Measurements from ENCODE around the gene MPZL3. TPM values are rescaled to one million over a fixed set of nuclear protein-coding genes. Genes with fewer than 3 reads are reported as not detected.
A peak's percentile ranks its signal among the peaks of the same experiment; 100 is the strongest.

Gene MPZL3
- total RNA-seq, 1 donor from 2014 or later, result 49.5 TPM

DNA sequence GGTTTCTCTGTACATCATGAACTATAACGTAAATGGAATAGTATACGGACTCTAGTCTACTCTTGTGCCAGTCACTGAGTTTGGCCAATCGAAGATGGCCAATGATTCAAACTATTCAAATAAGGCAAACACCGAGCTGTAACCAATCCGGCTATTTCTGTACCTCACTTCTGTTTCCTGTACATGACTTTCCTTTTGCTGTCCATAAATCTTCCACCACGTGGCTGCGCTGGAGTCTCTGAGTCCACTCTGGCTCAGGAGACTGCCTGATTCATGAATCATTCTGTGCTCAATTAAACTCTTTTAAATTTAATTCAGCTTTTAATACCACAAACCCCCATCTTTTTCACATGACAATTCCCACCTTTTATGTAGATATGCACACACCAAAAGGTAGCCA, 25.9 kb downstream of the MPZL3 start:
- Mint-ChIP-seq H3K9me3 (no peaks in the 10 kb centered on the region), H3K27me3 (ENCODE audit: low read depth) (no peaks in the 10 kb centered on the region), H3K4me1 (ENCODE audit: low read depth) (peaks cover 56% of the 10 kb centered on the region), H3K27ac (peak overlapping the region; percentile 95), H3K4me3 (ENCODE audit: low read depth) (peak overlapping the region; percentile 45), H3K36me3 (ENCODE audit: low read depth) (peaks cover 66% of the 10 kb centered on the region)
- DNase-seq (ENCODE audit: low spot score), result no peak
- intact Hi-C loops (cut with micrococcal nuclease), result loop anchor here (5.0 kb wide), 1 partner anchor 239 kb away; the partner anchor contains the start of gene IL10RA

DNA sequence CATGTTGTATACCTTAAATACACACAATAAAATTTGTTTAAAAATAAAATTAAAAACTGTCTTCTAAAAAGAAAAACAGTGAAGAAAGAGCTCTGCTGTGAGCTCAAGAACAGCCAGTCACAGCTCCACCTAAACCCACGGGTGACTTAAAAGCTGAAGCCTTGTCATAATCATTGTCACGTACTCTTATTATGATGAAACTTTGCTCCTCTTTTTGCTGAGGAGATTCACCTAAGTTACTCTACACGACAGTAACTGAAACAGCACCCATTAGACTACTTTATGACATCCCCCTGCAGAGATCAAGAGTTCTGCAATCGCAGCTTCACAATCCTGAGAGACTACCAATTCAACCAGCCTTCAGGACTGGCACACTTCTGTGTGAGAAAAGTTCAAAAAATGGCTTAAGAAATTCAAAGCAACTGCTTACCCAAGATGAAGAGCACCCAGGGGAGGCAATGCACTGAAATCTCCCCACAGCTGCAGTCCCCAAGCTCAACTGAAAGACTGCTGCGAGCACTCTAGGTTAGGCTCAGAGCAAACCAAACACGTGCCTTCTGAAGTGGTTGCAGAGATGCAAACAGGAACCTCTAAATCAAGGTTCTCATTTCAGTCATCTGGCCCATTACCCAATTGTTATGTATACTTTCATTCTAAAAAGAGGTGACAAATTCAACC, 27.5 kb downstream of the MPZL3 start, which contains the start of gene JAML:
TSS of gene JAML (minus strand) at position 501 of the 678 bp plus-strand sequence. CDS start 10,145 bp downstream, outside the sequence.
- H3K27me3 Mint-ChIP-seq (ENCODE audit: low read depth), result no peaks in the 10 kb centered on the region
- peak within 1 kb of the TSS; percentile 86 for H3K4me3 Mint-ChIP-seq (ENCODE audit: low read depth)
- DNase-seq (ENCODE audit: low spot score), result peak; percentile 70
- H3K36me3 Mint-ChIP-seq (ENCODE audit: low read depth), result peaks cover 74% of the 10 kb centered on the region
- H3K4me1 Mint-ChIP-seq (ENCODE audit: low read depth), result peaks cover 72% of the 10 kb centered on the region
- peak within 1 kb of the TSS; percentile 92 for H3K27ac Mint-ChIP-seq
- no peaks in the 10 kb centered on the region for H3K9me3 Mint-ChIP-seq
- intact Hi-C loops (cut with micrococcal nuclease), result loop anchor here (1.0 to 5.0 kb wide), 2 partner anchors 17 to 237 kb away; partner anchors contain the start of gene IL10RA

DNA sequence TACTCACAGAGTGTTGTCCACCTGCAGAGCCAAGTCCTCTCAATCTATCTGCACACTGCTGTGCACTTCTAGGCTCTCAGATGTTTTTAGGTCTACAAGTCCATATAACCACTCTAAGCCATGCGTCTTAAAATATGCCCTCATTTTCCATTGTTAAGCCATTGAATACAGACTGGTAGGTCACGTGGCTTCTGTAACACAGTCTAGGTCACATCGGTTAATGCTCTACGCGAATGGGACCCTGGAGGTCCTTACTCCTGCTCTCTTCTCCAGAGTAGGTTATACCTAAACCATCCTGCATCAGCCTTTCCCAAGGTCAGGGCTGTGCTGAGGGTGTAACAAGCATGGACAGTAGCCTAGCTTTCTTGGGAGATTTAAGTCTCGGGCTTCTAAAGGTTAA, 28.2 kb downstream of the MPZL3 start:
- H3K9me3 Mint-ChIP-seq, result no peaks in the 10 kb centered on the region
- H3K36me3 Mint-ChIP-seq (ENCODE audit: low read depth), result peaks cover 79% of the 10 kb centered on the region
- intact Hi-C loops (cut with micrococcal nuclease), result loop anchor here (1.0 kb wide), 1 partner anchor 23 kb away; no protein-coding TSS in a partner anchor
- H3K4me3 Mint-ChIP-seq (ENCODE audit: low read depth), result peak overlapping the region; percentile 86
- H3K27me3 Mint-ChIP-seq (ENCODE audit: low read depth), result no peaks in the 10 kb centered on the region
- H3K27ac Mint-ChIP-seq, result peak overlapping the region; percentile 92
- peaks cover 79% of the 10 kb centered on the region for H3K4me1 Mint-ChIP-seq (ENCODE audit: low read depth)
- DNase-seq (ENCODE audit: low spot score), result no peak

- Mint-ChIP-seq H3K27ac (peak overlapping the region; percentile 92), H3K9me3 (no peaks in the 10 kb centered on the region), H3K36me3 (ENCODE audit: low read depth) (peaks cover 82% of the 10 kb centered on the region), H3K4me3 (ENCODE audit: low read depth) (peak overlapping the region; percentile 86), H3K27me3 (ENCODE audit: low read depth) (no peaks in the 10 kb centered on the region), H3K4me1 (ENCODE audit: low read depth) (peaks cover 82% of the 10 kb centered on the region)
- intact Hi-C loops (cut with micrococcal nuclease), result loop anchor here (1.0 kb wide), 1 partner anchor 22 kb away; no protein-coding TSS in a partner anchor
- DNase-seq (ENCODE audit: low spot score), result no peak
These were observed 28.6 kb downstream of the MPZL3 start for GRCh38 chr11:118223570-118223969.

DNA sequence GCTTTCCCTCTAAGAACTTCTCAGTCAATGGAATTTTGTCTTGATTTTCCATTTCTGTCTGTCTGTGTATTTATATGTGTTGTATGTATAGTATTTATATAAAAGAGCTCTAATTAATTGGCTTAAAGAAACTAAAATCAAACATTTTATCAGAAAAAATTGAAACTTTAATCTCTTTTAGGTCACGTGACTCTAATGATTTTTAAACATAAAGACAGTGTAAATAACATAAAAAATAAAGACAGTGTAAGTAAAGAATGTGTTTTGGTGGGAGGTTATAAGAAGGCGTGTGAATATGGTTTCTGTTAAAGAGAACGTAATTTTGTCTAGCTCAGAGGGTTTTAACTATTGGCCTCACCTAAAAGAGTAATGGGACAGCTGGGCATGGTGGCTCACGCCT, 29.7 kb downstream of the MPZL3 start:
- Mint-ChIP-seq H3K4me1 (ENCODE audit: low read depth) (peaks cover 81% of the 10 kb centered on the region), H3K4me3 (ENCODE audit: low read depth) (peak overlapping the region; percentile 86), H3K27me3 (ENCODE audit: low read depth) (no peaks in the 10 kb centered on the region), H3K9me3 (no peaks in the 10 kb centered on the region), H3K36me3 (ENCODE audit: low read depth) (peaks cover 76% of the 10 kb centered on the region), H3K27ac (peak overlapping the region; percentile 92)
- no peak for DNase-seq (ENCODE audit: low spot score)
- intact Hi-C loops (cut with micrococcal nuclease), result no loop called here

DNA sequence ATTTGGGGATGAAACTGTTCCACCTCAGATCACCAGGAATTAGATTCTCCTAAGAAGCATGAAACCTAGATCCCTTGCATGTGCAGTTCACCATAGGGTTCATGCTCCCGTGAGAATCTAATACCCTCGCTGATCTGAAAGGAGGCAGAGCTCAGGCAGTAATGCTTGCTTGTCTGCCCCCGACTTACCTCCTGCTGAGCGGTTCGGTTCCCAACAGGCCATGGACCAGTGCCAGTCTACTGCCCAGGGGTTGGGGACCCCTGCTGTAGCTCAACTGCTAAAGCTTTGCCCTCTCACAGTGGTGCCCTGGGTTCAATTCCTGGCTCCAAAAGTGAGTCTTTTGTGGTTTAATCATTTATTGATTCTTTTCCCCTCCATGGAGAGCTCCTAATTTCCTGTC, 30.7 kb downstream of the MPZL3 start:
- peaks cover 80% of the 10 kb centered on the region for H3K4me1 Mint-ChIP-seq (ENCODE audit: low read depth)
- H3K27ac Mint-ChIP-seq, result peak overlapping the region; percentile 97
- peaks cover 69% of the 10 kb centered on the region for H3K36me3 Mint-ChIP-seq (ENCODE audit: low read depth)
- intact Hi-C loops (cut with micrococcal nuclease), result no loop called here
- H3K9me3 Mint-ChIP-seq, result no peaks in the 10 kb centered on the region
- H3K4me3 Mint-ChIP-seq (ENCODE audit: low read depth), result peak overlapping the region; percentile 77
- DNase-seq (ENCODE audit: low spot score), result no peak
- no peaks in the 10 kb centered on the region for H3K27me3 Mint-ChIP-seq (ENCODE audit: low read depth)

GRCh38 chr11:118219732-118220131, 32.4 kb downstream of the MPZL3 start:
- no peak for DNase-seq (ENCODE audit: low spot score)
- no peaks in the 10 kb centered on the region for H3K9me3 Mint-ChIP-seq
- H3K4me3 Mint-ChIP-seq (ENCODE audit: low read depth), result peak overlapping the region; percentile 77
- H3K27ac Mint-ChIP-seq, result peak overlapping the region; percentile 97
- intact Hi-C loops (cut with micrococcal nuclease), result loop anchor here (5.0 kb wide), 1 partner anchor 88 kb away; no protein-coding TSS in a partner anchor
- no peaks in the 10 kb centered on the region for H3K27me3 Mint-ChIP-seq (ENCODE audit: low read depth)
- peaks cover 62% of the 10 kb centered on the region for H3K36me3 Mint-ChIP-seq (ENCODE audit: low read depth)
- peaks cover 81% of the 10 kb centered on the region for H3K4me1 Mint-ChIP-seq (ENCODE audit: low read depth)

- no peaks in the 10 kb centered on the region for H3K9me3 Mint-ChIP-seq
- H3K27ac Mint-ChIP-seq, result peak overlapping the region; percentile 97
- no peaks in the 10 kb centered on the region for H3K27me3 Mint-ChIP-seq (ENCODE audit: low read depth)
- peaks cover 63% of the 10 kb centered on the region for H3K36me3 Mint-ChIP-seq (ENCODE audit: low read depth)
- DNase-seq (ENCODE audit: low spot score), result no peak
- peaks cover 83% of the 10 kb centered on the region for H3K4me1 Mint-ChIP-seq (ENCODE audit: low read depth)
- peak overlapping the region; percentile 77 for H3K4me3 Mint-ChIP-seq (ENCODE audit: low read depth)
- intact Hi-C loops (cut with micrococcal nuclease), result loop anchor here (5.0 kb wide), 1 partner anchor 88 kb away; no protein-coding TSS in a partner anchor
These were observed 32.9 kb downstream of the MPZL3 start for GRCh38 chr11:118219244-118219643.

DNA sequence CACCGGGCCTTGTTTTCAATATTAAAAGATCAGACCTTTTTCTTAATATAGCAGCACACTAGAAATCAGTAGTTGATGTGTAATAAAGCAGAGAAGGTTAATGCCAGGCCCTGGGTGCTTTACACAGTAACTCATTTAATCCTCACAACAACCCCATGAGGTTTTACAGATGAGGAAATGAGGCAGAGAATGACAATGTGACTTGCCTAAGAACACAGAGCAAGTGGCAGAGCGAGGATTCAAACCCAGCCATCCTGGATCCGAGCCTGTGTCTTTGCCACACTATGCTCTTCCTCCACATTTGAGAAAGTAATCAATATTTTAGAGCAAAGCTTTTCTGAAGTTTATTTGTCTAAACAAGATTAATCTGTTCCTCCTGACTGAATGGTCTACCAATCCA, 34.6 kb downstream of the MPZL3 start:
- H3K4me3 Mint-ChIP-seq (ENCODE audit: low read depth), result peak overlapping the region; percentile 82
- intact Hi-C loops (cut with micrococcal nuclease), result loop anchor here (1.0 to 5.0 kb wide), 8 partner anchors 10 to 215 kb away; no protein-coding TSS in a partner anchor
- H3K27ac Mint-ChIP-seq, result peak overlapping the region; percentile 97

GRCh38 chr11:118216621-118217481, 35.3 kb downstream of the MPZL3 start:
- Mint-ChIP-seq H3K36me3 (ENCODE audit: low read depth) (peaks cover 66% of the 10 kb centered on the region), H3K4me3 (ENCODE audit: low read depth) (peak overlapping the region; percentile 82)
- no peak for DNase-seq (ENCODE audit: low spot score)

More for the DNA sequence above, 34.6 kb downstream of the MPZL3 start:
- no peak for DNase-seq (ENCODE audit: low spot score)
- Mint-ChIP-seq H3K36me3 (ENCODE audit: low read depth) (peaks cover 65% of the 10 kb centered on the region), H3K27me3 (ENCODE audit: low read depth) (no peaks in the 10 kb centered on the region), H3K9me3 (no peaks in the 10 kb centered on the region), H3K4me1 (ENCODE audit: low read depth) (peaks cover 92% of the 10 kb centered on the region)

GRCh38 chr11:118215765-118216164, 36.4 kb downstream of the MPZL3 start:
- intact Hi-C loops (cut with micrococcal nuclease), result loop anchor here (2.0 to 5.0 kb wide), 3 partner anchors 17 to 213 kb away; no protein-coding TSS in a partner anchor
- DNase-seq (ENCODE audit: low spot score), result no peak
- peaks cover 93% of the 10 kb centered on the region for H3K4me1 Mint-ChIP-seq (ENCODE audit: low read depth)
- H3K27ac Mint-ChIP-seq, result peak overlapping the region; percentile 97
- peak overlapping the region; percentile 82 for H3K4me3 Mint-ChIP-seq (ENCODE audit: low read depth)
- H3K9me3 Mint-ChIP-seq, result no peaks in the 10 kb centered on the region
- no peaks in the 10 kb centered on the region for H3K27me3 Mint-ChIP-seq (ENCODE audit: low read depth)
- peaks cover 73% of the 10 kb centered on the region for H3K36me3 Mint-ChIP-seq (ENCODE audit: low read depth)

More at GRCh38 chr11:118216621-118217481, 35.3 kb downstream of the MPZL3 start:
- intact Hi-C loops (cut with micrococcal nuclease), result loop anchor here (1.0 to 5.0 kb wide), 8 partner anchors 10 to 214 kb away; no protein-coding TSS in a partner anchor
- Mint-ChIP-seq H3K27ac (peak overlapping the region; percentile 97), H3K9me3 (no peaks in the 10 kb centered on the region), H3K4me1 (ENCODE audit: low read depth) (peaks cover 93% of the 10 kb centered on the region), H3K27me3 (ENCODE audit: low read depth) (no peaks in the 10 kb centered on the region)

- intact Hi-C loops (cut with micrococcal nuclease), result loop anchor here (5.0 kb wide), 1 partner anchor 92 kb away; no protein-coding TSS in a partner anchor
- peaks cover 92% of the 10 kb centered on the region for H3K4me1 Mint-ChIP-seq (ENCODE audit: low read depth)
- no peak for DNase-seq (ENCODE audit: low spot score)
- no peaks in the 10 kb centered on the region for H3K9me3 Mint-ChIP-seq
- H3K36me3 Mint-ChIP-seq (ENCODE audit: low read depth), result peaks cover 76% of the 10 kb centered on the region
- H3K4me3 Mint-ChIP-seq (ENCODE audit: low read depth), result peak overlapping the region; percentile 82
- peak overlapping the region; percentile 97 for H3K27ac Mint-ChIP-seq
- no peaks in the 10 kb centered on the region for H3K27me3 Mint-ChIP-seq (ENCODE audit: low read depth)
These were observed 36.9 kb downstream of the MPZL3 start for GRCh38 chr11:118215262-118215661.

Measured in activated T-helper 2 cell treated with anti-CD3 and anti-CD28 coated beads, Interferon-gamma antibody, Interleukin-2, Interleukin-4, amounts not matched to agents 10 μg/mL and 5 μg/mL and 100 μg/mL, durations not matched to agents 14 hours and 24 hours and 36 hours (primary cell).